IPS DF 19.7 (cell line): Measurements from ENCODE around the gene EYA4.

Source experiments
- DNase-seq: peaks from one replicate; pipeline ENCODE4 v3.0.0-alpha.2; 2013; ENCODE audit warnings: low read depth, low spot score

EYA4 gene

GRCh38 chr6:133568970-133569889, 328.1 kb downstream of the EYA4 start:
- DNase-seq = no peak

- no peak for DNase-seq
Measured at GRCh38 chr6:133571681-133572080, 330.5 kb downstream of the EYA4 start.

DNA sequence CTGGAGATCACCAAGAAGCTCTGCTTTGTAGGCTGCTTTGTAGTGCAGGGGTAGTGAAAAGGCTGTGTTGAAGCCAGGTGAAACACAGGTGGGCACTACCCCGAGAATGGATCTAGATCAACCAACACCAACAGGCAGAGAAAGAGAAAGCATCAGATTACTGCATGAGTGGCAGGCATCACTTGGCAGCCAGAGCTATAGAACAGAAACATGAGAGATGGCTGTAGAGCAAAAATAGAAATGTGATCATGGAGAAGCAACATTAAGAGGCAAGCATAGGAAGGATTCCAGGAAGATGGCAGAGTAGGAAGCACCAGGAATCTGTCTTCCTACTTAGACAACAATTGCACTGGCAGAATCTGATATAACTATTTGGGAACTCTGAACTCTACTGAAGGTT, 336.7 kb downstream of the EYA4 start:
- DNase-seq = no peak
